AG04449 (cell line): ENCODE results near the gene ROBO2.

ENCODE experiments used
- CTCF ChIA-PET: fragments of 350-600 bp; formaldehyde crosslinking; extraction: SDS; loops from one replicate; lab custom pipeline; 2021; ENCODE audit warnings: antibody characterized with exemption; lab: Yijun Ruan, JAX
- POLR2A ChIA-PET: fragments of 400-600, 350-600 bp; formaldehyde crosslinking; extraction: SDS; loops from one replicate; lab custom pipeline; 2020; ENCODE audit warnings: antibody characterized with exemption, inconsistent platforms; lab: Yijun Ruan, JAX
- DNase-seq: peaks from one replicate; pipeline ENCODE4 v3.0.0-alpha.2; 2010; ENCODE audit warnings: low read depth, low spot score
- H3K4me3 ChIP-seq: 2 replicates; pipeline ENCODE4 v1.5.1; 2011; ENCODE audit warnings: low read depth, mild to moderate bottlenecking, control low read depth, low read length
- TF ChIP-seq, protein P1 (sequence below): IDR thresholded peaks from one replicate; pipeline ENCODE4 v1.5.1; 2011; ENCODE audit warnings: mild to moderate bottlenecking, moderate library complexity, low read length, control low read depth, inconsistent platforms; ENCODE audit not compliant: insufficient read depth; ENCODE audit errors: missing control alignments

Gene ROBO2

DNA sequence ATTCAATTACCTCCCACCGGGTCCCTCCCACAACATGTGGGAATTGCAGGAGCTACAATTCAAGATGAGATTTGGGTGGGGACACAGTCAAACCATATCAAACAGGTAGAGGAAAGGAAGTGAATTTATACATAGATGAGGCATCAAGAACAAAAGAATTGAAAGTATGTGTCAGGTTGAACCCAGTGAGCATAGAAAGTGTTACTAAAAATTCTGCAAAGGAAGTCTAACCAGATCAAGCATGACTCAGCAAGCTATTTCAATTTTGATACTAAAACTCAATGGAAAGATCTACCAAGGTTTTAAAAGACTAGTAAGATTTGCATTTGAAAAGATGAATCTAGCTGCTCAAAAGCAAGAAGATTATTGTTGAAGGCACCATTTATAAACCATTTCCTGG lies 323.0 kb downstream of the ROBO2 start:
- ChIA-PET CTCF (interaction anchor here (1.1 kb wide), 1 partner anchor 41 kb away, joined by 4 read pairs; no protein-coding TSS in a partner anchor), POLR2A (no interaction called here)
- no peak for DNase-seq
- TF ChIP-seq, protein P1, sequence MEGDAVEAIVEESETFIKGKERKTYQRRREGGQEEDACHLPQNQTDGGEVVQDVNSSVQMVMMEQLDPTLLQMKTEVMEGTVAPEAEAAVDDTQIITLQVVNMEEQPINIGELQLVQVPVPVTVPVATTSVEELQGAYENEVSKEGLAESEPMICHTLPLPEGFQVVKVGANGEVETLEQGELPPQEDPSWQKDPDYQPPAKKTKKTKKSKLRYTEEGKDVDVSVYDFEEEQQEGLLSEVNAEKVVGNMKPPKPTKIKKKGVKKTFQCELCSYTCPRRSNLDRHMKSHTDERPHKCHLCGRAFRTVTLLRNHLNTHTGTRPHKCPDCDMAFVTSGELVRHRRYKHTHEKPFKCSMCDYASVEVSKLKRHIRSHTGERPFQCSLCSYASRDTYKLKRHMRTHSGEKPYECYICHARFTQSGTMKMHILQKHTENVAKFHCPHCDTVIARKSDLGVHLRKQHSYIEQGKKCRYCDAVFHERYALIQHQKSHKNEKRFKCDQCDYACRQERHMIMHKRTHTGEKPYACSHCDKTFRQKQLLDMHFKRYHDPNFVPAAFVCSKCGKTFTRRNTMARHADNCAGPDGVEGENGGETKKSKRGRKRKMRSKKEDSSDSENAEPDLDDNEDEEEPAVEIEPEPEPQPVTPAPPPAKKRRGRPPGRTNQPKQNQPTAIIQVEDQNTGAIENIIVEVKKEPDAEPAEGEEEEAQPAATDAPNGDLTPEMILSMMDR = no peak
- no peak overlapping the region for H3K4me3 ChIP-seq

DNA sequence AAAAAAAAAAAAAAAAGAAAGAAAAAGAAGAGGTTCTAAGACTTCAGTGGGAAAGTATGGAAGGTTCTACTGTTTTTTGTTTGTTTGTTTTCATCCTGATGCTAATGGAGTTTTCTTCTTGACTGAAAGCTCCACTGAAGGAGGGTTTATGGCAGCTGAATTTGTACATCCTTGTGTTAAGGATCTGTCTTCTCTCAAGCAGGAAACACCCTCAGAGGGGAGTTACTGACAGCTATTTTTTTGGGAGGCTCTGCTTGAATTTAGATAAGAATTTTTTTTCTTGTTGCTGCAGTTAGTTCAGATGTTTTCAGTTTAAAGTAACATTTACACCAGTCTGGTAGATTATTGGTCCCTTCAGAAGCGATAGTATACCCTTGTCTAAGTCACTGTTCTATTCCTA lies 325.3 kb downstream of the ROBO2 start:
- CTCF ChIA-PET = no interaction called here

DNA sequence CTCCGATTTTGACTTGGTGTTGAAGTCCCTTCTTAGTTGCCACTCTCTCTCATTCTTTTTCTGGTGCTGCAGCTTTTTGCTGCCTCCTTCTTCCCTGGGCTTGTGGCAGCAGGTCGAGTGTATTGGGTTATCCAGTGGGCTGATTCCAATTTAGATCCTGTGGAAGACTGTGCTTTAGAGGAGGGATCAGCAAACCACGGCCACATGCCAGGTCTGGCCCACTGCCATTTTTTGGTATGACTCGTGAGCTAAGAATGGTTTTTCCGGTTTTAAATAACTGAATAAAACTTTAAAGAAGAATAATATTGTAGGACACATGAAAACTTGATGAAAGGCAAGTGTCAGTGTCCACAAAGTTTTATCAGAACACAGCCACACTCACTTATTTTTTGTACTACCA lies 330.5 kb downstream of the ROBO2 start:
- TF ChIP-seq, protein P1 = no peak
- POLR2A ChIA-PET = no interaction called here
- no peak overlapping the region for H3K4me3 ChIP-seq
- DNase-seq = peak; percentile 9
- CTCF ChIA-PET = no interaction called here

More for the DNA sequence above, 325.3 kb downstream of the ROBO2 start:
- POLR2A ChIA-PET = no interaction called here
- H3K4me3 ChIP-seq = no peak overlapping the region
- no peak for DNase-seq
- TF ChIP-seq, protein P1 = no peak

DNA sequence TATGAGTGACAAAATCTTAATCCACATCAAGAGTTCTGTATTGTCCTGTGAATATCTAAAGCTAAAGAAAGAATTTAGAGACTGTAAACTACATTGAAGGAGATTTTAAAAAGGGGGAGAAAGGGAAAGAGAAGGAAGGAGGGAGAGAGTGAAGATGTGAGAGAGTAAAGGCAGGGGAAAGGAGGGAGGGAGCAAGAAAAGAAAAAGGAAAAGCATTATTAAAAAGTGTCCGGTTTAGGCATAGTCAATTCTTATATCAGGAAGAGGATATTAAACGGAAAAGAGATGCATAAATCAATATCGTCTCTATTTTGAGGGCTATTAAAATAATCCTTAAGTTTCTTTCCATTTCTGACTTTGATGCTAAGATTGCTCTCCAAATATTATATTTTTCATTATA lies 332.1 kb downstream of the ROBO2 start:
- TF ChIP-seq, protein P1 = no peak
- H3K4me3 ChIP-seq = no peak overlapping the region
- POLR2A ChIA-PET = no interaction called here
- DNase-seq = no peak
- CTCF ChIA-PET = no interaction called here

DNA sequence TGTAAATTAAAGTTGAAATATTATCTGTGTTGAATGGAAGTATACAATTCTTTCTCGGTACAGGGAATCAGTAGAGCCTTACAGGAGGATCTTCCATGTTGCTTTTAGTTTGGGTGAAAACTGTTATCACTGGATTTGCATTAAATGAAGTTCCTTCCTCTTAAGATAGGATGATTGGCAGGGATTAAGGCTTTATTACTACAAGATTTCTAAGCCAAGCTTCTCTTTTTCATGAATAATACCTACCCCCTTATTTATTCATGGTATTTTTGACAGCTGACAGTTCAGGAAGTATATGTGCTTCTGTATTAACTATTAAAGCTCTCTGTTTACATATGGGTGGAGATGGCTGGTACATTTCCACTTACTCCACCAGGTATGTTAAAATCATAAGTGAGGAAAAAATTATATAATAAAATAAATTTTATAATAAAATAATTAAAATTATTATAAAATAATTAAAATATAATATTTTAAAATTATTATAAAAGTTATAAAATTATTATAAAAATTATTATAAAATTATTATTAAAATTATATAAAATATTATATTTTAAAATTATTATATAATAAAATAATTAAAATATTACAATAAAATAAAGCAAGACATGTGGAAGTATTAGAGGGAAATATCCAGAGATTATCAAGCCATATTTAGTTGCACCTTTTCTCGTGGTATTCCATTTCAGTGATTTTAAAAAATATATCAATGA lies 332.9 kb downstream of the ROBO2 start:
- CTCF ChIA-PET = interaction anchor here (0.7 kb wide), 1 partner anchor 1928 kb away, joined by 3 read pairs; no protein-coding TSS in a partner anchor
- H3K4me3 ChIP-seq = no peak overlapping the region
- DNase-seq = no peak
- TF ChIP-seq, protein P1 = no peak
- POLR2A ChIA-PET = no interaction called here

DNA sequence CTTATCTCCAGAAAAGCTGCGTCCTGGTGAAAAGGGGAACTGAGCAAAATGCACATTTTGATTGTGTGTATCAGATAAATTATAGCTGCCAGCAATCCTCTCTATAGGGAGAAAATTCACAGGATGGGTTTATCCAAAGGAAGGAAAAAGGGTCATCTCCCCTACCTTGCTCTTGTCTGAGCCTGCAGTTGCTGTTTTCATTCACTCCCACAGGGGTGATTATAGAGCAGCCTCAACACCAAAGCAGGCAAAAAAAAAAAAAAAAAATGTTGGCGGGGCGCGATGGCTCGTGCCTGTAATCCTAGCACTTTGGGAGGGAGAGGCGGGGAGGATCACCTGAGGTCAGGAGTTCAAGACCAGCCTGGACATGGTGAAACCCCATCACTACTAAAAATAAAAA lies 333.7 kb downstream of the ROBO2 start:
- no peak overlapping the region for H3K4me3 ChIP-seq
- DNase-seq = no peak
- POLR2A ChIA-PET = no interaction called here
- TF ChIP-seq, protein P1 = no peak
- CTCF ChIA-PET = interaction anchor here (0.7 kb wide), 1 partner anchor 1927 kb away, joined by 3 read pairs; no protein-coding TSS in a partner anchor
